Measurements from ENCODE around the gene AFMID. TPM values are rescaled to one million over a fixed set of nuclear protein-coding genes. Genes with fewer than 3 reads are reported as not detected.

Gene AFMID
- total and polyA plus RNA-seq, 2 of the 8 experiments (the other 6 are each of a cell fraction or from before 2014, with no cell fraction given): 49.0 to 53.0 TPM

GRCh38 chr17:78146881-78147280 lies 40.3 kb upstream of the AFMID start (continued):
- TF ChIP-seq CHD7 (IDR thresholded peaks at IDR 0.05; ENCODE audit: insufficient replicate concordance, low read length) (no peak), EGR1 (IDR thresholded peaks at IDR 0.05; ENCODE audit: borderline replicate concordance, low read depth, low read length) (no peak), SIRT6 (IDR thresholded peaks at IDR 0.05; ENCODE audit: low read length) (no peak), YY1 (IDR thresholded peaks at IDR 0.05; ENCODE audit: low read depth, low read length) (no peak), BRCA1 (IDR thresholded peaks at IDR 0.05; ENCODE audit: low read depth, low read length) (no peak)

Data from H1 (cell line).